ENCODE results near the gene SF3B4.
A peak's percentile ranks its signal among the peaks of the same experiment; 100 is the strongest.

Gene SF3B4

GRCh38 chr1:149927563-149928400 is at the start of gene SF3B4:
Gene SF3B4, minus strand, starts transcription at chr1:149927803. Its CDS starts 44 bp downstream, at chr1:149927759.
- Histone ChIP-seq H3K9me3 (ENCODE audit: insufficient read depth, low read length, severe bottlenecking) (no peaks in the 10 kb centered on the region), H3K4me2 (ENCODE audit: insufficient read depth, low read length) (peak within 1 kb of the TSS; percentile 78), H4K20me1 (ENCODE audit: insufficient read depth, low read length) (peaks cover 26% of the 10 kb centered on the region), H3K36me3 (ENCODE audit: insufficient read depth, low read length) (peaks cover 44% of the 10 kb centered on the region), H3K27ac (ENCODE audit: low read length) (peak within 1 kb of the TSS; percentile 96), H3K79me2 (ENCODE audit: insufficient read depth, low read length) (peaks cover 33% of the 10 kb centered on the region), H3K9ac (ENCODE audit: low read depth, low read length) (peak within 1 kb of the TSS; percentile 91), H2AFZ (ENCODE audit: low read depth, low read length) (peak within 1 kb of the TSS; percentile 85), H3K4me3 (ENCODE audit: low read depth in 1 of 2, low read length in 2 of 2) (peak within 1 kb of the TSS; percentile 94 to 95), H3K4me1 (ENCODE audit: insufficient read depth, low read length) (peaks cover 37% of the 10 kb centered on the region), H3K27me3 (ENCODE audit: insufficient read depth, low read length, poor library complexity) (no peaks in the 10 kb centered on the region)
- peak; percentile 97 for DNase-seq
- TF ChIP-seq CTCF (IDR thresholded peaks at IDR 0.05; ENCODE audit: borderline replicate concordance, extremely low read depth, low read length, poor library complexity, severe bottlenecking): no peak
- TF ChIP-seq EZH2 (IDR thresholded peaks at IDR 0.05; ENCODE audit: borderline replicate concordance, low read depth, low read length, severe bottlenecking): no peak
- peak; percentile 95 for ATAC-seq (ENCODE audit: insufficient read depth, low read depth)

- no peaks in the 10 kb centered on the region for H3K36me3 ChIP-seq (ENCODE audit: insufficient read depth, low read length)
- no peak overlapping the region for H2AFZ ChIP-seq (ENCODE audit: low read depth, low read length)
- DNase-seq (no peak), ATAC-seq (ENCODE audit: insufficient read depth, low read depth) (no peak)
- no peaks in the 10 kb centered on the region for H3K4me1 ChIP-seq (ENCODE audit: insufficient read depth, low read length)
- no peaks in the 10 kb centered on the region for H3K9me3 ChIP-seq (ENCODE audit: insufficient read depth, low read length, severe bottlenecking)
- no peak overlapping the region for H3K4me3 ChIP-seq (ENCODE audit: low read depth in 1 of 2, low read length in 2 of 2)
- no peak overlapping the region for H3K27ac ChIP-seq (ENCODE audit: low read length)
- H3K4me2 ChIP-seq (ENCODE audit: insufficient read depth, low read length): no peak overlapping the region
- no peak overlapping the region for H3K9ac ChIP-seq (ENCODE audit: low read depth, low read length)
- TF ChIP-seq EZH2 (IDR thresholded peaks at IDR 0.05; ENCODE audit: borderline replicate concordance, low read depth, low read length, severe bottlenecking) (no peak), CTCF (IDR thresholded peaks at IDR 0.05; ENCODE audit: borderline replicate concordance, extremely low read depth, low read length, poor library complexity, severe bottlenecking) (no peak)
- no peaks in the 10 kb centered on the region for H4K20me1 ChIP-seq (ENCODE audit: insufficient read depth, low read length)
- H3K27me3 ChIP-seq (ENCODE audit: insufficient read depth, low read length, poor library complexity): no peaks in the 10 kb centered on the region
- no peaks in the 10 kb centered on the region for H3K79me2 ChIP-seq (ENCODE audit: insufficient read depth, low read length)
Observed at GRCh38 chr1:149977345-149977744, 49.7 kb upstream of the SF3B4 start.

- TF ChIP-seq CTCF (IDR thresholded peaks at IDR 0.05; ENCODE audit: borderline replicate concordance, extremely low read depth, low read length, poor library complexity, severe bottlenecking) (no peak), EZH2 (IDR thresholded peaks at IDR 0.05; ENCODE audit: borderline replicate concordance, low read depth, low read length, severe bottlenecking) (no peak)
- Histone ChIP-seq H3K4me2 (ENCODE audit: insufficient read depth, low read length) (no peak overlapping the region), H3K4me3 (ENCODE audit: low read depth in 1 of 2, low read length in 2 of 2) (no peak overlapping the region), H3K9me3 (ENCODE audit: insufficient read depth, low read length, severe bottlenecking) (no peaks in the 10 kb centered on the region), H3K27me3 (ENCODE audit: insufficient read depth, low read length, poor library complexity) (no peaks in the 10 kb centered on the region), H3K4me1 (ENCODE audit: insufficient read depth, low read length) (no peaks in the 10 kb centered on the region), H3K27ac (ENCODE audit: low read length) (no peak overlapping the region), H2AFZ (ENCODE audit: low read depth, low read length) (no peak overlapping the region), H3K9ac (ENCODE audit: low read depth, low read length) (no peak overlapping the region), H3K79me2 (ENCODE audit: insufficient read depth, low read length) (no peaks in the 10 kb centered on the region), H4K20me1 (ENCODE audit: insufficient read depth, low read length) (no peaks in the 10 kb centered on the region), H3K36me3 (ENCODE audit: insufficient read depth, low read length) (no peaks in the 10 kb centered on the region)
- no peak for DNase-seq
- no peak for ATAC-seq (ENCODE audit: insufficient read depth, low read depth)
Observed at GRCh38 chr1:149972547-149972946, 44.9 kb upstream of the SF3B4 start.

All from DND-41 (cell line).